Neural progenitor cell (in vitro differentiated cells): ENCODE data around the gene PNLIP.

ENCODE experiments used
- EZH2 ChIP-seq: fragments of 200-600 bp; sonication (generic); IDR thresholded peaks from 2 replicates; pipeline ENCODE4 v1.6.1; 2017; ENCODE audit warnings: antibody characterized with exemption, mild to moderate bottlenecking, moderate library complexity
- EZH2phosphoT487 ChIP-seq: fragments of 200-600 bp; sonication (generic); IDR thresholded peaks from 2 replicates; pipeline ENCODE4 v1.6.1; 2017; ENCODE audit warnings: antibody characterized with exemption
- TF ChIP-seq, protein P1 (sequence below): fragments of 200-600 bp; sonication (generic); IDR thresholded peaks from 2 replicates; pipeline ENCODE4 v1.5.1; 2017; ENCODE audit warnings: antibody characterized with exemption, mild to moderate bottlenecking

DNA sequence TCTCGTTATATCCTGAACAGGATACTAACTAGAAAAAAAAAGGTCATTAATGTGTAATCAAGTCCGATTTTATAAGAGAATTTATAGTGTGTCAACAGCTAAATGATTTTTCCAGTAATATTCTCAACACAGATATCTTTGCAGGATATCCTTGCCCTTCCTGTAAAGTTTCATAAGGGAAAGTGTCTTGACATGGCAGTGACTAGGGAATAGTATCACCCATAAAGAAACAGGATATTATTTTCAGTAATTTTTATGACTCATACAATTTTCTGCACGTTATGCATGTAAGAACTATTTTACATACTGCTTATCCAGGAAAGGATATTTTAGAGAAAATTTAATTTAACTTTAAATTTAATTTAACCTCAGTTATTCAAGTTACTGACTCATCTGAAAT, 19.5 kb upstream of the PNLIP start:
- TF ChIP-seq, protein P1, sequence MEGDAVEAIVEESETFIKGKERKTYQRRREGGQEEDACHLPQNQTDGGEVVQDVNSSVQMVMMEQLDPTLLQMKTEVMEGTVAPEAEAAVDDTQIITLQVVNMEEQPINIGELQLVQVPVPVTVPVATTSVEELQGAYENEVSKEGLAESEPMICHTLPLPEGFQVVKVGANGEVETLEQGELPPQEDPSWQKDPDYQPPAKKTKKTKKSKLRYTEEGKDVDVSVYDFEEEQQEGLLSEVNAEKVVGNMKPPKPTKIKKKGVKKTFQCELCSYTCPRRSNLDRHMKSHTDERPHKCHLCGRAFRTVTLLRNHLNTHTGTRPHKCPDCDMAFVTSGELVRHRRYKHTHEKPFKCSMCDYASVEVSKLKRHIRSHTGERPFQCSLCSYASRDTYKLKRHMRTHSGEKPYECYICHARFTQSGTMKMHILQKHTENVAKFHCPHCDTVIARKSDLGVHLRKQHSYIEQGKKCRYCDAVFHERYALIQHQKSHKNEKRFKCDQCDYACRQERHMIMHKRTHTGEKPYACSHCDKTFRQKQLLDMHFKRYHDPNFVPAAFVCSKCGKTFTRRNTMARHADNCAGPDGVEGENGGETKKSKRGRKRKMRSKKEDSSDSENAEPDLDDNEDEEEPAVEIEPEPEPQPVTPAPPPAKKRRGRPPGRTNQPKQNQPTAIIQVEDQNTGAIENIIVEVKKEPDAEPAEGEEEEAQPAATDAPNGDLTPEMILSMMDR: no peak
- no peak for TF ChIP-seq EZH2
- no peak for TF ChIP-seq EZH2phosphoT487
